Mammary epithelial cell (primary cell): ENCODE data around the gene CPNE9.

Experiments used
- CTCF ChIP-seq, 2 donors: IDR thresholded peaks in 1 of 2; conservative IDR thresholded peaks in 1 of 2; 2 replicates each; pipeline ENCODE4 v1.5.1; 2011 to 2012; ENCODE audit warnings: inconsistent platforms in 2 of 2, low read length in 2 of 2, mild to moderate bottlenecking in 2 of 2, control low read depth in 1 of 2, low read depth in 1 of 2; ENCODE audit not compliant: insufficient read depth in 1 of 2; ENCODE audit errors: extremely low read depth in 1 of 2
- EZH2 ChIP-seq: IDR thresholded peaks from 2 replicates; pipeline ENCODE4 v1.6.1; 2012; ENCODE audit warnings: low read length, inconsistent platforms, borderline replicate concordance

GRCh38 chr3:9715764-9716437 lies 12.3 kb downstream of the CPNE9 start:
- TF ChIP-seq CTCF (conservative IDR thresholded peaks at IDR 0.05 in 1 of 2, IDR thresholded peaks at IDR 0.05 in 1 of 2; ENCODE audit: extremely low read depth in 1 of 2, insufficient read depth in 1 of 2, low read depth in 1 of 2, low read length in 2 of 2) (peak; percentile 96 to 99), EZH2 (no peak)
